Transverse colon (tissue), 3 donors: ENCODE data around the gene C22orf15.

Source experiments
- CTCF ChIP-seq, 5 experiments: fragments of 200-600 bp in 3 of 5; fragments of 450-650 bp in 2 of 5; sonication (generic) in 3 of 5; IDR thresholded peaks; 1 replicate in 2 of 5; 2 replicates in 3 of 5; pipeline ENCODE4 v1.5.1; 2016 to 2017; ENCODE audit warnings: antibody characterized with exemption in 5 of 5, inconsistent platforms in 3 of 5, mild to moderate bottlenecking in 2 of 5, moderate library complexity in 1 of 5
- POLR2A ChIP-seq: fragments of 450-650 bp; IDR thresholded peaks from one replicate; pipeline ENCODE4 v1.6.1; 2016; ENCODE audit warnings: antibody characterized with exemption, mild to moderate bottlenecking, moderate library complexity

DNA sequence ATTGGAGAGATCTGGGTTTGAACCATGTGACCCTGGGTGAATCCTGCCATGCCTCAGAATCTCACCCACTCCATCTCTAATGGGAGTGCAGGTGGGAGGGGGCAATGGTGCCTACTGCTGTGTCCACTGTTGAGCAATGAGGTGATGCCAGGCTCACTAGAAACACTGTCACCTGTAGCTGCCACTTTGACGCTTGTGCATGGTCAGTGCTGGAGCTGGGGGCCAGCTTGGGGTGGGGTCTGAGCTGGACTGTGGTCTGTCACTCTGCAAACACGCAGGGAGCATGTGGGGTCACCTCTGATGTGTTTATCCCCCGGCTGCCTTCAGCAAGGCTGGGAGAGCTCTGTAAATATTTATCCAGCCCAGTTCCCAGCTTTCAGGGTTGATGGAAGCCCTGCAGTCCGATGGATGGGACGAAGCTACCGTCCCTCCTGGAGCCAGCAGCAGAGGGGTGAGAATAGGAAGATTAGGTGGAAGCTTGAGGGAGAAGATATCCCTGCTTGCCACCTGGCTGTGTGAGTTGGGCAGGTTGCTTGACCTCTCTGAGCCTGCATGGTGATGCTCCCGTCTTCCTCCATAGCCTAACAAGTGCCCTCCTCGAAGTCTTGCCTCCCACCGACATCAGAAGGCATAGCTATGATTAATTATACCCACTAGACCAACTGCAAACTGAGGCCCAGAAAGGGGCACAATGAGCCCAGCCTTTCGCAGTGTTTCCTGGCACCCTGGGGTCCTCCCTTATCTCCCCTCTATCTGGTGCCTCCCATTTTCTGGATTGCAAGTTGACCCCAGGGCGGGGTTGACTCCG lies 11.5 kb downstream of the C22orf15 start:
- no peak for TF ChIP-seq POLR2A
- TF ChIP-seq CTCF (IDR thresholded peaks at IDR 0.05): no peak
